ENCODE measurements around the gene PCDH17.

DNA sequence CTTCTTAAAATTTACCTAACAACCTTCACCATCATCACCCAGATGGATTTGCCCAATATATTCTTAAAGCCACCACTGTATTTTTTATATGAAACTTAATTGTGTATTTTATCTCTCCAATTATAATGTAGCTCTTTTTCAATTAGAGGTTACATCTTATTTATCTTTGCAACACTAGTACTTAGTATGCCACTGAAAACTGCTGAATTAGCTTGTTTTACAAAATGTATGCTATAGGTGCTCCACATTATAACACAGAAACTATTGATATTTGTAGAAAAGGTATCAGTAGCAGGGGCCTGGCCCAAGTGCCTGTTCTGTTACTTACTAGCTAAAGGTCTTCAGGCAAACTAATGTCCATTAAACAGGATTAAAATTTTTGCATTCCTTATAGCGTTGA is 35.8 kb upstream of the PCDH17 start:
- TF ChIP-seq, protein P1, sequence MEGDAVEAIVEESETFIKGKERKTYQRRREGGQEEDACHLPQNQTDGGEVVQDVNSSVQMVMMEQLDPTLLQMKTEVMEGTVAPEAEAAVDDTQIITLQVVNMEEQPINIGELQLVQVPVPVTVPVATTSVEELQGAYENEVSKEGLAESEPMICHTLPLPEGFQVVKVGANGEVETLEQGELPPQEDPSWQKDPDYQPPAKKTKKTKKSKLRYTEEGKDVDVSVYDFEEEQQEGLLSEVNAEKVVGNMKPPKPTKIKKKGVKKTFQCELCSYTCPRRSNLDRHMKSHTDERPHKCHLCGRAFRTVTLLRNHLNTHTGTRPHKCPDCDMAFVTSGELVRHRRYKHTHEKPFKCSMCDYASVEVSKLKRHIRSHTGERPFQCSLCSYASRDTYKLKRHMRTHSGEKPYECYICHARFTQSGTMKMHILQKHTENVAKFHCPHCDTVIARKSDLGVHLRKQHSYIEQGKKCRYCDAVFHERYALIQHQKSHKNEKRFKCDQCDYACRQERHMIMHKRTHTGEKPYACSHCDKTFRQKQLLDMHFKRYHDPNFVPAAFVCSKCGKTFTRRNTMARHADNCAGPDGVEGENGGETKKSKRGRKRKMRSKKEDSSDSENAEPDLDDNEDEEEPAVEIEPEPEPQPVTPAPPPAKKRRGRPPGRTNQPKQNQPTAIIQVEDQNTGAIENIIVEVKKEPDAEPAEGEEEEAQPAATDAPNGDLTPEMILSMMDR (IDR thresholded peaks at IDR 0.05): no peak
- TF ChIP-seq ZBTB21 (CRISPR knock-in tag; IDR thresholded peaks at IDR 0.05; ENCODE audit: borderline replicate concordance): no peak
- no peak for TF ChIP-seq NR1H2 (CRISPR knock-in tag; IDR thresholded peaks at IDR 0.05)
- TF ChIP-seq, protein P2, sequence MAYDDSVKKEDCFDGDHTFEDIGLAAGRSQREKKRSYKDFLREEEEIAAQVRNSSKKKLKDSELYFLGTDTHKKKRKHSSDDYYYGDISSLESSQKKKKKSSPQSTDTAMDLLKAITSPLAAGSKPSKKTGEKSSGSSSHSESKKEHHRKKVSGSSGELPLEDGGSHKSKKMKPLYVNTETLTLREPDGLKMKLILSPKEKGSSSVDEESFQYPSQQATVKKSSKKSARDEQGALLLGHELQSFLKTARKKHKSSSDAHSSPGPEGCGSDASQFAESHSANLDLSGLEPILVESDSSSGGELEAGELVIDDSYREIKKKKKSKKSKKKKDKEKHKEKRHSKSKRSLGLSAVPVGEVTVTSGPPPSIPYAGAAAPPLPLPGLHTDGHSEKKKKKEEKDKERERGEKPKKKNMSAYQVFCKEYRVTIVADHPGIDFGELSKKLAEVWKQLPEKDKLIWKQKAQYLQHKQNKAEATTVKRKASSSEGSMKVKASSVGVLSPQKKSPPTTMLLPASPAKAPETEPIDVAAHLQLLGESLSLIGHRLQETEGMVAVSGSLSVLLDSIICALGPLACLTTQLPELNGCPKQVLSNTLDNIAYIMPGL (CRISPR knock-in tag; IDR thresholded peaks at IDR 0.05): no peak
- TF ChIP-seq, protein P3, sequence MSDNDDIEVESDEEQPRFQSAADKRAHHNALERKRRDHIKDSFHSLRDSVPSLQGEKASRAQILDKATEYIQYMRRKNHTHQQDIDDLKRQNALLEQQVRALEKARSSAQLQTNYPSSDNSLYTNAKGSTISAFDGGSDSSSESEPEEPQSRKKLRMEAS (CRISPR knock-in tag; IDR thresholded peaks at IDR 0.05): no peak
- TF ChIP-seq ESRRA (CRISPR knock-in tag; IDR thresholded peaks at IDR 0.05; ENCODE audit: borderline replicate concordance): no peak
- no peak for TF ChIP-seq JUN (CRISPR knock-in tag; IDR thresholded peaks at IDR 0.05)

Data from WTC11 (cell line).